Thymus (tissue), 11 donors: ENCODE data around the gene FCN2. TPM values are rescaled to one million over a fixed set of nuclear protein-coding genes. Genes with fewer than 3 reads are reported as not detected.

ENCODE experiments used
- DNase-seq, 9 donors: peaks; one replicate each; pipeline ENCODE4 v3.0.0-alpha.2; 2013; ENCODE audit warnings: low spot score in 9 of 9, low read depth in 6 of 9, missing footprints in 1 of 9
- H3K27ac ChIP-seq, 2 donors: one replicate each; pipeline ENCODE4 v1.5.1; 2013; ENCODE audit warnings: control low read depth in 1 of 2, low read depth in 1 of 2, low read length in 1 of 2, mild to moderate bottlenecking in 1 of 2, moderate library complexity in 1 of 2
- H3K27me3 ChIP-seq, 2 donors: one replicate each; pipeline ENCODE4 v1.5.1; 2013; ENCODE audit warnings: low read length in 1 of 2; ENCODE audit not compliant: control insufficient read depth in 2 of 2, insufficient read depth in 1 of 2
- H3K36me3 ChIP-seq, 2 donors: one replicate each; pipeline ENCODE4 v1.5.1; 2013; ENCODE audit warnings: low read length in 1 of 2, mild to moderate bottlenecking in 1 of 2, moderate library complexity in 1 of 2; ENCODE audit not compliant: control insufficient read depth in 2 of 2, insufficient read depth in 2 of 2
- H3K4me1 ChIP-seq, 2 donors: one replicate each; pipeline ENCODE4 v1.5.1; 2013; ENCODE audit warnings: low read length in 2 of 2; ENCODE audit not compliant: control insufficient read depth in 2 of 2, insufficient read depth in 2 of 2
- H3K4me3 ChIP-seq, 2 donors: one replicate each; pipeline ENCODE4 v1.5.1; 2013; ENCODE audit warnings: low read length in 2 of 2, control low read depth in 1 of 2, mild to moderate bottlenecking in 1 of 2
- H3K9me3 ChIP-seq, 2 donors: one replicate each; pipeline ENCODE4 v1.5.1; 2013; ENCODE audit warnings: low read length in 1 of 2, mild to moderate bottlenecking in 1 of 2; ENCODE audit not compliant: control insufficient read depth in 2 of 2, insufficient read depth in 1 of 2
- WGBS: extraction: QIAGEN DNeasy Blood & Tissue Kit; methylation state at CpG from one replicate; pipeline ENCODE4 v1.1.7; 2013; 5-methylcytosine and 5-hydroxymethylcytosine counted together
- polyA plus RNA-seq: library from polyadenylated mRNA; stranded (reverse); fragments of 200-250 nt; gene quantifications from one replicate; pipeline ENCODE4 v1.2.3, GENCODE V29; 2013
- total RNA-seq: library from RNA; stranded (reverse); fragments of 120-200 nt; gene quantifications from one replicate; pipeline ENCODE4 v1.2.4, GENCODE V29; 2013
- donor health status: healthy.

Gene FCN2
- total and polyA plus RNA-seq, 2 donors: 0.52 to 0.75 TPM

- DNase-seq: no peak
- H3K36me3 ChIP-seq: no peaks in the 10 kb centered on the region
- H3K4me1 ChIP-seq: no peaks in the 10 kb centered on the region
- no peak overlapping the region for H3K27ac ChIP-seq
- H3K9me3 ChIP-seq: no peaks in the 10 kb centered on the region
- 96% methylated on average over 3 of the region's 3 CpGs for WGBS
- no peaks in the 10 kb centered on the region for H3K27me3 ChIP-seq
- H3K4me3 ChIP-seq: no peak overlapping the region
Observed at GRCh38 chr9:134919303-134919702, 38.7 kb downstream of the FCN2 start.

GRCh38 chr9:134922066-134922931, 41.7 kb downstream of the FCN2 start:
- Histone ChIP-seq H3K36me3 (no peaks in the 10 kb centered on the region), H3K27me3 (no peaks in the 10 kb centered on the region), H3K4me3 (no peak overlapping the region), H3K9me3 (no peaks in the 10 kb centered on the region), H3K4me1 (no peaks in the 10 kb centered on the region), H3K27ac (no peak overlapping the region)
- WGBS: 89% methylated on average over 14 of the region's 14 CpGs
- DNase-seq: no peak

GRCh38 chr9:134922932-134923240, 42.3 kb downstream of the FCN2 start:
- WGBS: 89% methylated on average over 9 of the region's 9 CpGs
- DNase-seq: no peak
- H3K4me1 ChIP-seq: no peaks in the 10 kb centered on the region
- H3K9me3 ChIP-seq: no peaks in the 10 kb centered on the region
- no peaks in the 10 kb centered on the region for H3K27me3 ChIP-seq
- H3K27ac ChIP-seq: no peak overlapping the region
- no peaks in the 10 kb centered on the region for H3K36me3 ChIP-seq
- H3K4me3 ChIP-seq: no peak overlapping the region

GRCh38 chr9:134923466-134923865, 42.9 kb downstream of the FCN2 start:
- no peak overlapping the region for H3K27ac ChIP-seq
- 94% methylated on average over 7 of the region's 7 CpGs for WGBS
- no peaks in the 10 kb centered on the region for H3K27me3 ChIP-seq
- H3K4me3 ChIP-seq: no peak overlapping the region
- H3K4me1 ChIP-seq: no peaks in the 10 kb centered on the region
- no peaks in the 10 kb centered on the region for H3K36me3 ChIP-seq
- DNase-seq: no peak
- no peaks in the 10 kb centered on the region for H3K9me3 ChIP-seq

GRCh38 chr9:134925011-134925511, 44.5 kb downstream of the FCN2 start:
- Histone ChIP-seq H3K36me3 (no peaks in the 10 kb centered on the region), H3K27ac (no peak overlapping the region), H3K4me3 (no peak overlapping the region), H3K4me1 (no peaks in the 10 kb centered on the region), H3K9me3 (no peaks in the 10 kb centered on the region), H3K27me3 (peaks cover 0 to 15% of the 10 kb centered on the region in 2 donors)
- WGBS: 90% methylated on average over 7 of the region's 7 CpGs
- DNase-seq: no peak

- no peaks in the 10 kb centered on the region for H3K36me3 ChIP-seq
- no peak for DNase-seq
- WGBS: 59% methylated on average over 15 of the region's 15 CpGs
- peaks cover 0 to 16% of the 10 kb centered on the region in 2 donors for H3K27me3 ChIP-seq
- H3K27ac ChIP-seq: no peak overlapping the region
- no peaks in the 10 kb centered on the region for H3K4me1 ChIP-seq
- no peak overlapping the region for H3K4me3 ChIP-seq
- H3K9me3 ChIP-seq: no peaks in the 10 kb centered on the region
Observed at GRCh38 chr9:134928436-134929192, 48.0 kb downstream of the FCN2 start.

GRCh38 chr9:134929193-134930158, 48.9 kb downstream of the FCN2 start:
- Histone ChIP-seq H3K9me3 (no peaks in the 10 kb centered on the region), H3K27ac (no peak overlapping the region), H3K4me3 (no peak overlapping the region), H3K4me1 (no peaks in the 10 kb centered on the region), H3K27me3 (peaks cover 0 to 19% of the 10 kb centered on the region in 2 donors), H3K36me3 (no peaks in the 10 kb centered on the region)
- WGBS: 42% methylated on average over 13 of the region's 13 CpGs
- peak in 1 of 9 donors; percentile 4 for DNase-seq

- DNase-seq: no peak
- Histone ChIP-seq H3K4me1 (no peaks in the 10 kb centered on the region), H3K27ac (no peak overlapping the region), H3K9me3 (no peaks in the 10 kb centered on the region), H3K27me3 (peaks cover 0 to 19% of the 10 kb centered on the region in 2 donors), H3K36me3 (no peaks in the 10 kb centered on the region), H3K4me3 (no peak overlapping the region)
- WGBS: 42% methylated on average over 13 of the region's 13 CpGs
Observed at GRCh38 chr9:134930398-134930797, 49.8 kb downstream of the FCN2 start.
